GM12891 (cell line): ENCODE measurements around the gene ISG15.

Source experiments
- PAX5 ChIP-seq: IDR thresholded peaks from 2 replicates; pipeline ENCODE4 v1.6.1; 2011; ENCODE audit warnings: low read length, moderate library complexity, mild to moderate bottlenecking; ENCODE audit not compliant: insufficient read depth, severe bottlenecking
- POLR2A ChIP-seq: IDR thresholded peaks from 2 replicates; pipeline ENCODE4 v1.6.1; 2011; ENCODE audit warnings: low read depth, low read length, control low read depth
- POLR2AphosphoS5 ChIP-seq: IDR thresholded peaks from 2 replicates; pipeline ENCODE4 v1.6.1; 2011; ENCODE audit warnings: low read depth, low read length, control low read depth
- SPI1 ChIP-seq: IDR thresholded peaks from 2 replicates; pipeline ENCODE4 v1.6.1; 2011; ENCODE audit warnings: low read depth, low read length, control low read depth
- TAF1 ChIP-seq: IDR thresholded peaks from 2 replicates; pipeline ENCODE4 v1.6.1; 2011; ENCODE audit warnings: low read depth, low read length, control low read depth

DNA sequence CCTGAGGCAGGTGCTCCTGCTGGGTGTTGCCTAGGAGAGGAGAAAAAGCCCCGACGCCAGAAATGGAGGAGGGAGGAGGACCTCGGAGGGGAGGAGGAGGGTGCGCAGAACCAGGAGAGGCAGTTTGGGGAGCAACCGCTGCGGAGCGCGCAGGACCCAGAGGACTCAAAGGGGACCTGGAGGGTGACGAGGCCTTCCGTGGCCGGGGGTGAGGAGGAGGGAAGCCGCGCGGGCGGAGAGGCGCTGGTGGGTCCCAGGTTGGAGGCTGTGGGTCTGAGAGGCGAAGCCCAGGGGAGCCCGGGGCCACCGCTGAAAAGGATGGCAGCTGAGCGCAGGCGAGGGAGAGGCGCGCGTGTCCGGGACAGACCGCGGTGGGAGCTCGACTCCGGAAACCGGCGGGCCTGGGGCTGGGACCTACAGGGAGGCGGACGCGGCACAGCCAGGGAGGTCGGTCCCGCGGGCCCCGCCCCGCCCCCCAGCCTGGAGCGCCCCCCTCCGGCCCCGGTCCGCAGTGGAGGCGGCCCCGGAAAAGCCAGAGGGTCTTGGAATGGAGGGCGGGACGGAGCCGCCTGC is 45.7 kb downstream of the ISG15 start:
- TF ChIP-seq TAF1 (no peak), POLR2A (no peak), POLR2AphosphoS5 (no peak), PAX5 (no peak), SPI1 (no peak)
